ENCODE data around the gene PPIF.

DNA sequence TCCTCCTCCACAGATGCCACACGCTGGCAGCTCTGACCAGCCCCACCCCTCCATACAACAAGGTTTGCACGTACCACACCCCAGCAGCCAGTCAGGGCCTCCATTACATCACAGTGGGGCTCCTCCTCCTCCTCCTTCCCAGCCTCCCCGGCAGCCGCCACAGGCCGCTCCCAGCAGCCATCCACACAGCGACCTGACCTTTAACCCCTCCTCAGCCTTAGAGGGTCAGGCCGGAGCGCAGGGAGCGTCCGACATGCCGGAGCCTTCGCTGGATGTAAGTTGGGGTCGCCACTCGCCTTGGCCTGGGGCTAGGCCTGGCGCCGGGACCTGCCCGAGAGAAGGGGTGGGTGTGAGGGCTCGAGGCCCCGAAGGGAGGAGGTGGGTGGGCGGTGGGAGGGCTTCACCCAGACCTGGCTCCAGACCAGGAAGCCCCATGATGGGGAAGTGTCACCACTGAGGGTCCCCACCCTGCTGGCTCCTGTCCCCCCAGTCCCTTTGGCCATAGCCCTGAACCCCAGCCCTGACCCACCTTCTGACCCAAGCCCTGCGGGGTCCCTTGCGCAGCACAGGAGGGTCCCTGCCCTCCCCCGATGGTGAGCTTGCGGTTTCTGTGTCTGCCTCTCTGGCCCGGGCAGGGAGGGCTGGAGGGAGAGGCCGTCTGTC, 36.2 kb upstream of the PPIF start:
- TF ChIP-seq TAF1 (IDR thresholded peaks at IDR 0.05; ENCODE audit: low read depth) (no peak), YY1 (IDR thresholded peaks at IDR 0.05; ENCODE audit: low read depth) (no peak), CEBPB (IDR thresholded peaks at IDR 0.05) (no peak), EP300 (IDR thresholded peaks at IDR 0.05; ENCODE audit: borderline replicate concordance) (no peak), FOXM1 (IDR thresholded peaks at IDR 0.05; ENCODE audit: borderline replicate concordance, low read depth) (no peak), EGR1 (IDR thresholded peaks at IDR 0.05) (no peak), RAD21 (IDR thresholded peaks at IDR 0.05; ENCODE audit: low read depth) (no peak), NFIC (IDR thresholded peaks at IDR 0.05) (no peak), USF1 (IDR thresholded peaks at IDR 0.05) (no peak), ZBTB7A (IDR thresholded peaks at IDR 0.05; ENCODE audit: low read depth) (no peak)
- TF ChIP-seq, protein P1, sequence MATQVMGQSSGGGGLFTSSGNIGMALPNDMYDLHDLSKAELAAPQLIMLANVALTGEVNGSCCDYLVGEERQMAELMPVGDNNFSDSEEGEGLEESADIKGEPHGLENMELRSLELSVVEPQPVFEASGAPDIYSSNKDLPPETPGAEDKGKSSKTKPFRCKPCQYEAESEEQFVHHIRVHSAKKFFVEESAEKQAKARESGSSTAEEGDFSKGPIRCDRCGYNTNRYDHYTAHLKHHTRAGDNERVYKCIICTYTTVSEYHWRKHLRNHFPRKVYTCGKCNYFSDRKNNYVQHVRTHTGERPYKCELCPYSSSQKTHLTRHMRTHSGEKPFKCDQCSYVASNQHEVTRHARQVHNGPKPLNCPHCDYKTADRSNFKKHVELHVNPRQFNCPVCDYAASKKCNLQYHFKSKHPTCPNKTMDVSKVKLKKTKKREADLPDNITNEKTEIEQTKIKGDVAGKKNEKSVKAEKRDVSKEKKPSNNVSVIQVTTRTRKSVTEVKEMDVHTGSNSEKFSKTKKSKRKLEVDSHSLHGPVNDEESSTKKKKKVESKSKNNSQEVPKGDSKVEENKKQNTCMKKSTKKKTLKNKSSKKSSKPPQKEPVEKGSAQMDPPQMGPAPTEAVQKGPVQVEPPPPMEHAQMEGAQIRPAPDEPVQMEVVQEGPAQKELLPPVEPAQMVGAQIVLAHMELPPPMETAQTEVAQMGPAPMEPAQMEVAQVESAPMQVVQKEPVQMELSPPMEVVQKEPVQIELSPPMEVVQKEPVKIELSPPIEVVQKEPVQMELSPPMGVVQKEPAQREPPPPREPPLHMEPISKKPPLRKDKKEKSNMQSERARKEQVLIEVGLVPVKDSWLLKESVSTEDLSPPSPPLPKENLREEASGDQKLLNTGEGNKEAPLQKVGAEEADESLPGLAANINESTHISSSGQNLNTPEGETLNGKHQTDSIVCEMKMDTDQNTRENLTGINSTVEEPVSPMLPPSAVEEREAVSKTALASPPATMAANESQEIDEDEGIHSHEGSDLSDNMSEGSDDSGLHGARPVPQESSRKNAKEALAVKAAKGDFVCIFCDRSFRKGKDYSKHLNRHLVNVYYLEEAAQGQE (IDR thresholded peaks at IDR 0.05; ENCODE audit: low read depth) = no peak
- TF ChIP-seq, protein P2, sequence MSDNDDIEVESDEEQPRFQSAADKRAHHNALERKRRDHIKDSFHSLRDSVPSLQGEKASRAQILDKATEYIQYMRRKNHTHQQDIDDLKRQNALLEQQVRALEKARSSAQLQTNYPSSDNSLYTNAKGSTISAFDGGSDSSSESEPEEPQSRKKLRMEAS (IDR thresholded peaks at IDR 0.05) = no peak
